ENCODE data around the gene PROK1. TPM values are rescaled to one million over a fixed set of nuclear protein-coding genes. Genes with fewer than 3 reads are reported as not detected.

The PROK1 gene
- total RNA-seq, 1 experiment from 2014 or later: 0.22 TPM

GRCh38 chr1:110449661-110450651 is 993 bp upstream of the PROK1 start:
- intact Hi-C loops (cut with micrococcal nuclease): no loop called here
- no peak overlapping the region for H3K4me3 ChIP-seq (replicated peaks in 1 of 2; ENCODE audit: low read depth in 1 of 2, low read length in 2 of 2)
- ChIA-PET CTCF (no interaction called here), POLR2A (no interaction called here), RAD21 (ENCODE audit: low non-redundant PET in 1 of 2, low total read pairs in 2 of 2, uncharacterized antibody in 2 of 2, unreplicated experiment in 2 of 2) (no interaction called here)
- H3K9me3 ChIP-seq (ENCODE audit: control insufficient read depth in 1 of 2, insufficient read depth in 1 of 2, low read depth in 1 of 2, low read length in 2 of 2): no peaks in the 10 kb centered on the region
- no peaks in the 10 kb centered on the region for H4K20me1 ChIP-seq (ENCODE audit: insufficient read depth)
- H3K9me2 ChIP-seq (ENCODE audit: insufficient read depth): no peaks in the 10 kb centered on the region
- no peaks in the 10 kb centered on the region for H3K79me2 ChIP-seq (ENCODE audit: insufficient read depth, low read length)
- no peak overlapping the region for H3K9ac ChIP-seq (ENCODE audit: low read length)
- TF ChIP-seq RAD21 (IDR thresholded peaks at IDR 0.05; ENCODE audit: low read depth) (no peak), ZFX (IDR thresholded peaks at IDR 0.05) (no peak), SIN3A (IDR thresholded peaks at IDR 0.05; ENCODE audit: low read depth) (no peak), EGR1 (IDR thresholded peaks at IDR 0.05; ENCODE audit: low read depth) (no peak), EZH2 (IDR thresholded peaks at IDR 0.05) (no peak), MAX (IDR thresholded peaks at IDR 0.05) (no peak), EZH2phosphoT487 (IDR thresholded peaks at IDR 0.05; ENCODE audit: borderline replicate concordance) (no peak), JUND (IDR thresholded peaks at IDR 0.05) (no peak), ZNF274 (IDR thresholded peaks at IDR 0.05; ENCODE audit: low read depth, low read length) (no peak), ATF3 (IDR thresholded peaks at IDR 0.05) (no peak), YY1 (IDR thresholded peaks at IDR 0.05; ENCODE audit: extremely low read depth, insufficient replicate concordance, low read depth, low read length) (no peak), ELF1 (IDR thresholded peaks at IDR 0.05; ENCODE audit: borderline replicate concordance, low read depth) (no peak), POLR2A (IDR thresholded peaks at IDR 0.05; ENCODE audit: borderline replicate concordance, extremely low read depth, insufficient read depth, insufficient read length) (no peak)
- H3K4me2 ChIP-seq (ENCODE audit: low read length): no peak overlapping the region
- ATAC-seq (no peak), DNase-seq (ENCODE audit: low read depth, low spot score) (no peak)
- BruUV-seq (replicated peaks): no TSS peak
- H2AFZ ChIP-seq (ENCODE audit: low read depth, low read length, poor library complexity, severe bottlenecking): no peak overlapping the region
- no peak overlapping the region for H3K27ac ChIP-seq (ENCODE audit: low read depth, low read length)
- H3K4me1 ChIP-seq (ENCODE audit: control insufficient read depth in 1 of 2, insufficient read depth in 2 of 2, low read length in 2 of 2): no peaks in the 10 kb centered on the region
- no peaks in the 10 kb centered on the region for H3K36me3 ChIP-seq (ENCODE audit: control insufficient read depth in 1 of 2, insufficient read depth in 2 of 2, low read length in 2 of 2)
- peaks cover 38% of the 10 kb centered on the region for H3K27me3 ChIP-seq (ENCODE audit: insufficient read depth, low read length)

Data from HCT116 (cell line).